Measurements from ENCODE around the gene PLB1.

Gene PLB1

DNA sequence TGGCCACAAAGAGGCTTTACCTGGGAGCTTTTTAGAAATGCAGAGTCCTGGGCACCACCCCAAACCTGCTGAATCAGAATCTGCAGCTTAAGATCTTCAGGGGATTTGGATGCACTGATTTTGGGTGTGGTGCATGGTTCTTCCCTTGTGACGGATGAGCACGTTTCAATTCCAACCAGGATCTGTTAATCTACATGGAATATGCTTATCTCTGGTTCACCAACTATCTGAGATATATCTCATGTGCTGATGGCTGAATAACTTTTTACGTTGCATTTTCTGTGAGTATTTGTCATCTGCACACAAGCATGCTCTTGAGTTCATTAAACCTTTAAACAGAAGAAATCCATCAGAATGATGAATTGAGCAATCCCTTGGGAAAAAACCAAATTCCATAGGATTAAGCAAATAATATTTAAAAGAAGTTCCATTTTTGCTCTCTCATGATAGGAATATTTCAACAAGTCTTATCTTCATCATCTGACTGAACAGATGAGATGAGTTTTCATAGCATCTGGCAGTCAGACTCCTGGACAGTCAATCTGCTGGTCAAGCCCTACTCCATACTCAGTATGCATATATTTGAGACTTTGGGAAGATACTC lies 120.6 kb downstream of the PLB1 start:
- DNase-seq: no peak

GRCh38 chr2:28617502-28618184 lies 121.8 kb downstream of the PLB1 start:
- no peak for DNase-seq

- DNase-seq: no peak
Measured at GRCh38 chr2:28618221-28619141, 122.6 kb downstream of the PLB1 start.

- DNase-seq: no peak
Measured at GRCh38 chr2:28619213-28620196, 123.6 kb downstream of the PLB1 start.

GRCh38 chr2:28620291-28620793 lies 124.5 kb downstream of the PLB1 start:
- DNase-seq: no peak

GRCh38 chr2:28620801-28621171 lies 124.9 kb downstream of the PLB1 start:
- DNase-seq: no peak

DNA sequence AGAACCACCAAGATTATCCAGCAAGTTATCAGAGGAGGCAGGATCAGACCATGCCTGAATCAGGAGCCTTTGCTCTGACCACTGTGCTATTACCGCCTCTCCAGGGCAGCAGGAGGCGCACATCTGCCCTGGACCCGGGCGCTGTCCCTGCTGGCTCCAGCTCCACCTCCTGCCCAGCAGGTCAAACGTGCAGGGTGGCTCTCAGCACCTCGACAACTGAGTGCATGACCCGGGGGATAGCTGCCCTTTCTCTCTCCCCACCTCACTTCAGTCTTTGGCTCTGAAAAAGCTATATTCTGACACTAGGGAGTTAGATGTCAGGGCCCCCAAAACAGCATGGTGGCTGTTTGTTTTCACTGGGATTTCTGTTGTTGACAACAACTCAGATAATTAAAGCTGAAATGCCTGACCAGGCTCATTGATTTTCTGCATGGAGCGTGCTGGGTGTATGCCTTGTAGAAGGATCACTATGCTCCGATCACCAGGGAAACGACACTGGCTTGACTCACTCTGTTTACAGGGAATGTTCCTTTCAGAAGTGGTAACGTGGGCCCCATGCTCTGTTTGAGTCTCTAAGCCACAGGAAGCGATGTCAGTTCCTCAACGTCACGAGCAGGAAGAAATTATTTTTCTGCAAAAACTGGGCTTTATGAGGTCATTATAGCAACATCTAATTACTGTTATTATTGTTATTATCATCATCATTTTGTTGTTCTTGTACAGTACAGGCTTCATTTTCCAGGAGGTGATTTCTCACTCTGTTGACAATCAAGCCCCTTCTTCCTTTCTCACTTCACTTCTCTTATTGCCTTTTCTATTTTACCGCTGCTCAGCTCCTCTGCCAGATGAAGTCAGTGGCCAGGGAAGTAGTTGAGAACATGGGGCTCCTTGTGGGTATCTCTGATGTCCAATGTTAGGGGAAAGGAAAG lies 125.6 kb downstream of the PLB1 start:
- DNase-seq: peak; percentile 93

DNA sequence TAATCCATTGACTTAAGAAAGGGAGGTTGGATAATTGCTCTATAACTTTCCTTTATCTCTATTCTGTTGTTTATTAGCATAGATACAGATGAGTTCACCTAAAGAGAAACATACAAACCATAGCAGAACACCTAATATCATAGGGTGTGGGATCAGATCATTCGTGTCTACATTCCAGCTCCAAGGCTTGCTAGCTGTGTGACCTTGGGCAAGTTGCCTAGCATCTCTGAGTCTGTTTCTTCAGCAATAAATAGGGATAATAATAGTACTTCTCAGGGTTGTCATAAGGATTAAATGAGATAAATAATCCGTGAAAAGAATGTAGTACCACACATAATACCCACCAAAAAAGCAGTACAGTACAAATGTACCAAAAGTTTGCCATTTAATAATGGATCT lies 126.2 kb downstream of the PLB1 start:
- no peak for DNase-seq

DNA sequence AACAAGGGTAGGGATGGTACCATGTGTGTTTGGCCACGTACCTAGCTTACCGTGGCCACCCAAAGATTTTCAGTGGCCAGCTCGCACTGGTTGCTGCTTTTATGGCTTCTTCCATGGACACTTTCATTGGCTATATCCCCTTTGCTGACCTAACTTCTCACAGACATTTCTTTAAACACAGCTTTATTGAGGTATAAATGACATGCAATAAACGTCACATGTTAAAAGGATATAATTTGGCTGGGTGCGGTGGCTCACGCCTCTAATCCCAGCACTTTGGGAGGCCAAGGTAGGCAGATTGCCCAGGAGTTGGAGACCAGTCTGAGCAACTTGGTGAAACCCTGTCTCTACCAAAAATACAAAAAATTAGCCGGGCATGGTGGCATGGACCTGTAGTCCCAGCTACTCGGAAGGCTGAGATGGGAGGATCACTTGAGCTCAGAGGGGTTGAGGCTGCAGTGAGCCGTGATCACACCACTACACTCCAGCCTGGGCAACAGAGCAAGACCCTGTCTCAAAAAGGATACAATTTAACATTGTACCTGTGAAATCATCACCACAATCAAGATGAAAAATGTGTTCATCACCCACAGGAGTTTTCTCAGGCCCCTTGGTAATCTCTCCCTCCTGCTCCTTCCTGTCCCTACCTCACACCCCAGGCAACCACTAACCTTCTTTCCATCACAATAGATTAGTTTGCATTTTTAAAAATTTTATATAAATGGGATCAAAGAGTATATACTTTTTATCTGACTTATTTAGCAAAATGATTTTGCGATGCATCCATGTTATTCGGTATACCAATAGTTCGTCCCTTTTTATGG lies 127.9 kb downstream of the PLB1 start:
- no peak for DNase-seq

GRCh38 chr2:28624436-28624792 lies 128.6 kb downstream of the PLB1 start:
- no peak for DNase-seq

DNA sequence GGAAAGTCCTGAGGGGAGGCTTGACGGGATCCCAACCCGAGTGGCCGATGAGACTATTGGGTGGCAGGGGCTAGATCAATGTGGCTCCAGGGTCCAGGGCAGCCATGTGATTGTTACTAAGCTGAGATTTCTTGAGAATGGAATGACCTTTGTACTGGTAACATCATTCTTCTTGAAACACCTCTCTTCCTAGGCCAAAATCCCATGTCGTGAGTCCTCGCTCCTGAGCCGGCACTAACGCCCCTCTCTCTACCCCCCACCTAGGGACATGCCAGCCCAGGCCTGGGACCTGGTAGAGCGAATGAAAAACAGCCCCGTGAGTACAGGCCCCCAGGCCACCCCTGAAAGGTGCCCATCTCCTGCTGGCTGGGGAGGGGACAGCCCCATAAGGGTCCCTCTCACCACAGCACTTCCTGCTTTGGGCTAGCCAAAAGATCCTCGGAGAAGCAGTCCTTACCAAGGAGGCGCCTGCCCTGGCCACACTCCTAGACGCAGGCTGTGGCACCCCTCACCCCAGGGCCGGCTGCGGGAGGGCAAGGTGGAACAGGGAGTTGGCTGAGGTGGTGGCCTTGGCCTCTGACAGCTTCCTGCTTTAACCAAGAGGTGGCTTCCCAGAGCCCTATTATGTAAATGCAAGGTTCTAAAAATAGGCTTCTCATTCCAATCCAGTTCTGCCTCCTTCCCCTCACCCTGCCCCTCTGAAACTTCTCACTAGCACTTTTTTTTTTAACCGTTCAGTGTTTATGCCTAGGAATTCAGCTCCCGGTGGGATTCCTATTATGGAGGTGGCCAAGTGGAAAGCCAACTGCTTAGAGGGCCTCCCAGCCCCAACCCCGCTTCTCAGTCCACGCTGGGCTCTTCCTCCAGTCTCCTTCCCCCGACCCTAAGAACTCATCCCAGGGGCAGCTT lies 129.2 kb downstream of the PLB1 start:
- DNase-seq: peak; percentile 80

DNA sequence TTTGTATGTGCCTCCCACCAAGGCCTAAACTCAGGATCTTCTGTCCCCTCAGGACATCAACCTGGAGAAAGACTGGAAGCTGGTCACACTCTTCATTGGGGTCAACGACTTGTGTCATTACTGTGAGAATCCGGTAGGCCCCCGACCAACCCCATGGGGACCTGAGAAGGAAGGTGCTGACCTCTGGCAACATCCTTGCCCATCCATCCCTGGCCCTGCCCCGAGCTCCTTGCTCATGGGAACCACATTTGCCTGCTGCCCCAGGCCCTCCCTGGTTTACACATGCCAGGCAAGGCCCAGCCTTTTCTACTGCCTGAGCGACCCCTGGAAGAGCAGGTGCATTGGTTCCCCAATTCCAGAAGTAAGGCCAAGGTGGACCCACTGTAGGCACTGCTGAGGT lies 130.5 kb downstream of the PLB1 start:
- no peak for DNase-seq

- DNase-seq: no peak
Measured at GRCh38 chr2:28626891-28627421, 131.1 kb downstream of the PLB1 start.

- no peak for DNase-seq
Measured at GRCh38 chr2:28627722-28628480, 132.0 kb downstream of the PLB1 start.

- DNase-seq: no peak
Measured at GRCh38 chr2:28628506-28628905, 132.6 kb downstream of the PLB1 start.

- no peak for DNase-seq
Measured at GRCh38 chr2:28628987-28629386, 133.1 kb downstream of the PLB1 start.

DNA sequence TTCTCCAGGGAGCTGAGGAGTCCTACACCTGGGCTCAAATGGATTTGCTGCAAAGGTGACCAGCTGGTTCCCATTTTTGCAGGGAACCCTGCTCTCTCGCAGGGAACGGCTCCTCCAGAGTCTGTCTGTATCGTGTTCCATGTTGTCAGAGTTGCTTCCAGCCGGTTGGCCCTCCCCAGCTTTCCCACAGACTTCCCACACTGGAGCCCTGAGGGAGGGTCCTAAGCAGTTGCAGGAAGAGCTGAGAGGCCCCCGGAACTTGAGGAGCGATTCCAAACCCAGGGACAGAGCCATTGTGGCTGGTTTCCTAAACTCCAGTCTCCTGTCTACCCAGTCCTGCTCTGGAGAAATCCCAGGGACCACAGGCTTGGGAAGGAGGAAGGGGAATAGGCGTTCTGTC lies 134.1 kb downstream of the PLB1 start:
- no peak for DNase-seq

- no peak for DNase-seq
Measured at GRCh38 chr2:28630341-28630740, 134.5 kb downstream of the PLB1 start.

Measured in CD4-positive, alpha-beta T cell treated with Interferon gamma for 1 hour (primary cell).